Measurements from ENCODE around the gene SYCN. TPM values are rescaled to one million over a fixed set of nuclear protein-coding genes. Genes with fewer than 3 reads are reported as not detected.

Gene SYCN
- total and polyA plus RNA-seq, 2 donors (not counting 1 experiment from before 2014, with no cell fraction given) = not detected

DNA sequence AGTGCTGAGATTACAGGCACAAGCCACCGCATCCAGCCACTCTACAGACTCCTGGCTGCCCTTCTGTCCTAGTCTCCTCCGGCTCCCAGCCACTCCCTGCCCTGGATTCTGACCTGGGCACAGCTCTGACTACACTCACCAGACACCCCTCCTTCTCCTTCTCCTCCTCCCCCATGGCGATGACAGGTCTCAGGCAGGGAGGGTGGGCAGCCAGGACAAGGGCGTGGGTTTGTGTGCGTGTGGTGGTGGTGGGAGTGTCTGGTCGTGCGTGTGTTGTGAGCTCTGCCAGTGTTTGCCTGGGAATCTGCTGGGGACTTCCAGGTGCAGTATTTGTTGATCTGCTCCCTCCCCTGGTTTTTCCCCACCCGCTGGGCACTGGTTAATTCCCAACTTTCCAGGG lies 10.3 kb downstream of the SYCN start:
- Histone ChIP-seq H4K20me1 (ENCODE audit: control insufficient read depth, insufficient read depth, low read length, poor library complexity, severe bottlenecking) (no peaks in the 10 kb centered on the region), H3K9ac (ENCODE audit: low read length) (no peak overlapping the region), H3K79me2 (ENCODE audit: control insufficient read depth, insufficient read depth, low read length) (no peaks in the 10 kb centered on the region), H3K27me3 (replicated peaks in 1 of 4; ENCODE audit: control extremely low read depth in 1 of 4, control insufficient read depth in 3 of 4, insufficient read depth in 4 of 4, low read length in 3 of 4) (peaks cover 0 to 35% (median 14%) of the 10 kb centered on the region in 4 experiments), H3K9me3 (ENCODE audit: control extremely low read depth in 1 of 3, control insufficient read depth in 2 of 3, insufficient read depth in 1 of 3, low read length in 2 of 3) (no peaks in the 10 kb centered on the region), H3K4me2 (replicated peaks; ENCODE audit: low read depth, low read length, poor library complexity, severe bottlenecking) (no peak overlapping the region), H2AFZ (ENCODE audit: insufficient read depth, low read depth, low read length, poor library complexity, severe bottlenecking) (no peak overlapping the region), H3K27ac (ENCODE audit: low read length in 2 of 2) (no peak overlapping the region), H3K4me1 (ENCODE audit: control insufficient read depth in 2 of 2, insufficient read depth in 2 of 2, low read length in 2 of 2) (peaks cover 0 to 18% of the 10 kb centered on the region in 2 donors), H3K36me3 (replicated peaks in 1 of 2; ENCODE audit: control extremely low read depth in 1 of 2, control insufficient read depth in 1 of 2, extremely low read depth in 1 of 2, insufficient read depth in 2 of 2, low read length in 1 of 2) (no peaks in the 10 kb centered on the region), H3K4me3 (ENCODE audit: control extremely low read depth in 1 of 5, extremely low read depth in 1 of 5, insufficient read depth in 1 of 5, low read depth in 2 of 5, low read length in 4 of 5) (no peak overlapping the region)
- 81% methylated on average over 6 of the region's 8 CpGs for WGBS (ENCODE audit: insufficient coverage)
- Mint-ChIP-seq H3K27me3 (peaks cover 46% of the 10 kb centered on the region), H3K27ac (no peak overlapping the region), H3K4me1 (peaks cover 13% of the 10 kb centered on the region), H3K4me3 (no peak overlapping the region), H3K9me3 (ENCODE audit: insufficient read depth) (no peaks in the 10 kb centered on the region)
- ChIA-PET CTCF (no interaction called here), POLR2A (no interaction called here)
- TF ChIP-seq, protein P1, sequence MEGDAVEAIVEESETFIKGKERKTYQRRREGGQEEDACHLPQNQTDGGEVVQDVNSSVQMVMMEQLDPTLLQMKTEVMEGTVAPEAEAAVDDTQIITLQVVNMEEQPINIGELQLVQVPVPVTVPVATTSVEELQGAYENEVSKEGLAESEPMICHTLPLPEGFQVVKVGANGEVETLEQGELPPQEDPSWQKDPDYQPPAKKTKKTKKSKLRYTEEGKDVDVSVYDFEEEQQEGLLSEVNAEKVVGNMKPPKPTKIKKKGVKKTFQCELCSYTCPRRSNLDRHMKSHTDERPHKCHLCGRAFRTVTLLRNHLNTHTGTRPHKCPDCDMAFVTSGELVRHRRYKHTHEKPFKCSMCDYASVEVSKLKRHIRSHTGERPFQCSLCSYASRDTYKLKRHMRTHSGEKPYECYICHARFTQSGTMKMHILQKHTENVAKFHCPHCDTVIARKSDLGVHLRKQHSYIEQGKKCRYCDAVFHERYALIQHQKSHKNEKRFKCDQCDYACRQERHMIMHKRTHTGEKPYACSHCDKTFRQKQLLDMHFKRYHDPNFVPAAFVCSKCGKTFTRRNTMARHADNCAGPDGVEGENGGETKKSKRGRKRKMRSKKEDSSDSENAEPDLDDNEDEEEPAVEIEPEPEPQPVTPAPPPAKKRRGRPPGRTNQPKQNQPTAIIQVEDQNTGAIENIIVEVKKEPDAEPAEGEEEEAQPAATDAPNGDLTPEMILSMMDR (IDR thresholded peaks at IDR 0.05) = no peak
- TF ChIP-seq EZH2 (IDR thresholded peaks at IDR 0.05; ENCODE audit: borderline replicate concordance, insufficient read depth, low read depth, low read length, poor library complexity, severe bottlenecking) = no peak
- no peak for DNase-seq
- intact Hi-C loops (cut with micrococcal nuclease) = no loop called here
- ATAC-seq (ENCODE audit: low read depth) = no peak

DNA sequence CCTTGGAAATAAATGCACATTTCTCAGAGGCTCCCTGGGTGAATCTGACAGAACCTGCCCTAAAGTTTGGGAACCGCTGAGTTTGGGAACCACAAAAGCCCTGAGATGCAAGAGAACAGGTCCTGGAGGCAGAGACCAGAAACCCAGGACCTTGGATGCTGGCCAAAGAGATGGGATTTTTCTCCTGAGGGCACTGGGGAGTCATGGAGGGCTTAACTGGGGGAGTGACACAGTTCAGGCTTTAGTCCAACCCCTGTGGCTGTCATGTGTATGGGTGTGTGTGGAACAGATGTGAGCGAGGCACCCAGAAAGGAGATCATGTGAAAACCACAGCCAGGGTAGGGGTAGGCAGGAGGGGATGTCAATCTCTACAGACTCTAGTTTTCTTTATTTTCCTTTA lies 11.2 kb downstream of the SYCN start:
- H3K4me3 ChIP-seq (ENCODE audit: control extremely low read depth in 1 of 5, extremely low read depth in 1 of 5, insufficient read depth in 1 of 5, low read depth in 2 of 5, low read length in 4 of 5) = no peak overlapping the region
- no peak overlapping the region for H3K4me3 Mint-ChIP-seq
- ChIA-PET POLR2A (no interaction called here), CTCF (no interaction called here)
- DNase-seq (no peak), ATAC-seq (ENCODE audit: low read depth) (no peak)
- H3K9me3 ChIP-seq (ENCODE audit: control extremely low read depth in 1 of 3, control insufficient read depth in 2 of 3, insufficient read depth in 1 of 3, low read length in 2 of 3) = no peaks in the 10 kb centered on the region
- TF ChIP-seq EZH2 (IDR thresholded peaks at IDR 0.05; ENCODE audit: borderline replicate concordance, insufficient read depth, low read depth, low read length, poor library complexity, severe bottlenecking) = no peak
- peaks cover 40% of the 10 kb centered on the region for H3K27me3 Mint-ChIP-seq
- peaks cover 0 to 18% of the 10 kb centered on the region in 2 donors for H3K4me1 ChIP-seq (ENCODE audit: control insufficient read depth in 2 of 2, insufficient read depth in 2 of 2, low read length in 2 of 2)
- H2AFZ ChIP-seq (ENCODE audit: insufficient read depth, low read depth, low read length, poor library complexity, severe bottlenecking) = no peak overlapping the region
- intact Hi-C loops (cut with micrococcal nuclease) = no loop called here
- no peaks in the 10 kb centered on the region for H3K79me2 ChIP-seq (ENCODE audit: control insufficient read depth, insufficient read depth, low read length)
- H3K27ac Mint-ChIP-seq = no peak overlapping the region
- no peak overlapping the region for H3K27ac ChIP-seq (ENCODE audit: low read length in 2 of 2)
- no peaks in the 10 kb centered on the region for H3K36me3 ChIP-seq (replicated peaks in 1 of 2; ENCODE audit: control extremely low read depth in 1 of 2, control insufficient read depth in 1 of 2, extremely low read depth in 1 of 2, insufficient read depth in 2 of 2, low read length in 1 of 2)
- no peaks in the 10 kb centered on the region for H3K9me3 Mint-ChIP-seq (ENCODE audit: insufficient read depth)
- peaks cover 0 to 27% (median 9%) of the 10 kb centered on the region in 4 experiments for H3K27me3 ChIP-seq (replicated peaks in 1 of 4; ENCODE audit: control extremely low read depth in 1 of 4, control insufficient read depth in 3 of 4, insufficient read depth in 4 of 4, low read length in 3 of 4)
- no peak overlapping the region for H3K9ac ChIP-seq (ENCODE audit: low read length)
- no peaks in the 10 kb centered on the region for H4K20me1 ChIP-seq (ENCODE audit: control insufficient read depth, insufficient read depth, low read length, poor library complexity, severe bottlenecking)
- peaks cover 12% of the 10 kb centered on the region for H3K4me1 Mint-ChIP-seq
- WGBS (ENCODE audit: insufficient coverage) = 85% methylated on average over 1 of the region's 2 CpGs
- no peak overlapping the region for H3K4me2 ChIP-seq (replicated peaks; ENCODE audit: low read depth, low read length, poor library complexity, severe bottlenecking)
